Globus pallidus (tissue), 1 donor: ENCODE measurements around the gene ADCK2.
"Not testable (repeated sequence)": the region's sequence is repeated elsewhere in the genome, so short reads cannot be mapped to it uniquely, and the experiment has no call there.

Experiments
- DNase-seq: peaks from one replicate; pipeline ENCODE4 v3.0.0-alpha.2; 2015; ENCODE audit warnings: low spot score

Gene ADCK2

GRCh38 chr7:140734729-140735128 lies 62.0 kb downstream of the ADCK2 start:
- DNase-seq = no peak

DNA sequence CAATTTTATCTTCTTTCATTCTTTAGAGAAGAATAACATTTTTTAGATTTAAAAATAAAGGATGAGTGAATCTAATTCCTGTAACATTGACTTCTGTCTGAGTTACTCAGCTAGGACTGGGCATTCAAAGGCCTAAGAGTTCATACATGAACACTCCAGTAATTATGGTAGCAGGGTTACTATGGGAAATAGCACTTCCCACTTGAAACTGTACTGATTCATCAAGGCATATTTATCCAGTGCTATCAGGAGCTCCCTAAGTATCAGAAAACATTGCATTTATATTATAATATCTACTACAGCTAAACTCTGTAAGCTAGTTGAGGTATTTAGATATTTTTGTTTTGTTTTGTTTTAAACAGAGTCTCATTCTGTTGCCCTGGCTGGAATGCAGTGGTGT lies 65.5 kb downstream of the ADCK2 start:
- DNase-seq = no peak

GRCh38 chr7:140743255-140743654 lies 70.5 kb downstream of the ADCK2 start:
- not testable (repeated sequence) for DNase-seq

DNA sequence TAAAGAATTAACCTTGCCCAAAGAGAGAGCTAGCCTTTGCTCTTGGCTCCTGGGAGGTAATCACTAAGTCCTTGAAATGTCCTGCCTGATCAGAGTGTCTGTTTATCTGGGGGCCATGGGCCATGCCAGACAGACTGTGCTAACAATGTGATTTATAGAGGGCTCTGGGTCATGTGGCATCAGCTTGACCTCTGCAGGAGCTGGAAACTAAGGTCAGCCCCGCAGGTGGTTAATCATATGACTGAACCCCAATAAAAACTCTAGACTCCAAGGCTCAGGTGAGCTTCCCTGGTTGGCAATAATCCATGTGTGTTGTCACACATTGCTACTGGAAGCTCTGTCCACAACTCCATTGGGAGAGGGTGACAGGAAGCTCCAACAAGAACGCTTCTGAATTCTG lies 71.3 kb downstream of the ADCK2 start:
- no peak for DNase-seq
